ENCODE results near the gene ITPR1. TPM values are rescaled to one million over a fixed set of nuclear protein-coding genes. Genes with fewer than 3 reads are reported as not detected.

ITPR1 gene
- total RNA-seq, 4 donors from 2014 or later: 12.1 to 68.7 (median 25.6) TPM

GRCh38 chr3:4600493-4600892 lies 107.3 kb downstream of the ITPR1 start:
- intact Hi-C loops (cut with DNase I): no loop called here
- H3K9me3 ChIP-seq: no peaks in the 10 kb centered on the region
- WGBS, 2 donors: 63 to 77% methylated on average over 6 of the region's 6 CpGs
- TF ChIP-seq CTCF (IDR thresholded peaks at IDR 0.05) (no peak), POLR2A (IDR thresholded peaks at IDR 0.05) (no peak)
- H3K4me1 ChIP-seq: no peaks in the 10 kb centered on the region
- no peak overlapping the region for H3K4me3 ChIP-seq
- no peaks in the 10 kb centered on the region for H3K36me3 ChIP-seq
- H3K27me3 ChIP-seq: no peaks in the 10 kb centered on the region
- H3K27ac ChIP-seq: no peak overlapping the region
- DNase-seq: no peak

DNA sequence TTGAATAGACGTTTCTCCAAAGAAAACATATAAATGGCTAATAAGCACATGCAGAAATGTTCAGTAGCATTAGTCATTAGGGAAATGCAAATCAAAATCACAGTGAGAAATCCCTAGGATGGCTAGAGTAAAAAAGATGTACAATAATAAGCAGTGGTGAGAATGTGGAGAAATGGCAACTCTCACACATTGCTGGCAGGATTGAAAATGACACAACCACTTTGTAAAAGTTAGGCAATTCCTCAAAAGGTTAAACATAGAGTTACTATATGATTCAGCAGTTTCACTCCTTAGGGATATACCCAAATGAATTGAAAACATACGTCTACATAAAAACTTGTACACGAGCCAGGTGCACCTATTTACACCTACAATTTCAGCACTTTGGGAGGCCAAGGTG lies 108.7 kb downstream of the ITPR1 start:
- Histone ChIP-seq H3K9me3 (no peaks in the 10 kb centered on the region), H3K36me3 (no peaks in the 10 kb centered on the region), H3K27ac (no peak overlapping the region), H3K27me3 (no peaks in the 10 kb centered on the region), H3K4me3 (no peak overlapping the region), H3K4me1 (no peaks in the 10 kb centered on the region)
- no peak for TF ChIP-seq POLR2A (IDR thresholded peaks at IDR 0.05)
- DNase-seq: no peak
- 48 to 53% methylated on average over 3 of the region's 3 CpGs for WGBS, 2 donors
- intact Hi-C loops (cut with DNase I): no loop called here

- Histone ChIP-seq H3K4me3 (no peak overlapping the region), H3K27ac (no peak overlapping the region), H3K36me3 (no peaks in the 10 kb centered on the region), H3K4me1 (no peaks in the 10 kb centered on the region), H3K9me3 (no peaks in the 10 kb centered on the region), H3K27me3 (no peaks in the 10 kb centered on the region)
- no peak for TF ChIP-seq CTCF (IDR thresholded peaks at IDR 0.05)
- intact Hi-C loops (cut with DNase I): no loop called here
- DNase-seq: no peak
- 90 to 100% methylated on average over 2 to 5 of the region's 5 CpGs for WGBS, 2 donors
Measured at GRCh38 chr3:4604693-4605092, 111.5 kb downstream of the ITPR1 start.

DNA sequence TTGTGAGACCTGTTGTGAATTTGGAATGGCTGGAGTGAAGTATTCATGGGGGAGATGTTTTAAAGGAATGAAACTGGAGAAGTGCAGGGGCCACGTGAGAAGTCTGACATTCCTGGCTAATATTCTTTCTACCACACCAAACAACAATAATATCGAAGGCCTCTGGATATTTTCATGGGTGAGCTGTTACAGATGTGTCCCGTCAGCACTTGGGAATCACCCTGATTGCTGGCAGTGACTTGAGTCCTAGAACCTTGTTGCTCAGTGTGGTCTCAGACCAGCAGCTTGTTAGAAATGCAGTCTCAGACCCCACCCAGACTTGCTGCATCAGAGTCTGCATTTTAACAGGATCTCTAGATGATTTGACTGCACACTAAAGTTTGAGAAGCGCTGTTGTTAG lies 113.8 kb downstream of the ITPR1 start:
- Histone ChIP-seq H3K27ac (no peak overlapping the region), H3K4me1 (no peaks in the 10 kb centered on the region), H3K36me3 (no peaks in the 10 kb centered on the region), H3K4me3 (no peak overlapping the region), H3K9me3 (no peaks in the 10 kb centered on the region), H3K27me3 (no peaks in the 10 kb centered on the region)
- no peak for DNase-seq
- no peak for TF ChIP-seq POLR2A (IDR thresholded peaks at IDR 0.05)
- TF ChIP-seq CTCF (IDR thresholded peaks at IDR 0.05): no peak
- intact Hi-C loops (cut with DNase I): no loop called here
- 67 to 71% methylated on average over 4 of the region's 4 CpGs for WGBS, 2 donors

DNA sequence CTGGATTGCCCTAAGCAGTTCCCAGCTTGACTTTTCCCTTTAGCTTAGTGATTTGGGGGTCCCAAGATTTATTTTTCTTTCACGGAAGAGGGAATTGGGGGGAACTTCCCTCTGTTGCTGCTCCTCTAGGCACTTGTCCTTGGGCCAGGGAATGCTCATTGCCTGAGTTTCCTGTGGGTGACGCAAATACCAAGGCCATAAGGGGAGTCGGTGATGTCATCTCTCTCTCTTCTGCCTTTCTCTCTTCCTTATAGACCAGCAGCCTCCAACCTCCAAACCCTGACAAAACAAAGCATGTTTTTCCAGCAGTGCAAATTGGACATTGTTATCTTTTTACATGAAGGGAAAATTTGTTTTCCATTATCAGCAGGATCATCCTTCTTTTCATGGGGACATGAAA lies 120.2 kb downstream of the ITPR1 start:
- no peaks in the 10 kb centered on the region for H3K4me1 ChIP-seq
- H3K27me3 ChIP-seq: no peaks in the 10 kb centered on the region
- DNase-seq: no peak
- H3K36me3 ChIP-seq: no peaks in the 10 kb centered on the region
- no peak for TF ChIP-seq POLR2A (IDR thresholded peaks at IDR 0.05)
- no peak for TF ChIP-seq CTCF (IDR thresholded peaks at IDR 0.05)
- H3K9me3 ChIP-seq: no peaks in the 10 kb centered on the region
- no peak overlapping the region for H3K27ac ChIP-seq
- WGBS, 2 donors: 71 to 77% methylated on average over 3 of the region's 3 CpGs
- H3K4me3 ChIP-seq: no peak overlapping the region
- intact Hi-C loops (cut with DNase I): no loop called here

DNA sequence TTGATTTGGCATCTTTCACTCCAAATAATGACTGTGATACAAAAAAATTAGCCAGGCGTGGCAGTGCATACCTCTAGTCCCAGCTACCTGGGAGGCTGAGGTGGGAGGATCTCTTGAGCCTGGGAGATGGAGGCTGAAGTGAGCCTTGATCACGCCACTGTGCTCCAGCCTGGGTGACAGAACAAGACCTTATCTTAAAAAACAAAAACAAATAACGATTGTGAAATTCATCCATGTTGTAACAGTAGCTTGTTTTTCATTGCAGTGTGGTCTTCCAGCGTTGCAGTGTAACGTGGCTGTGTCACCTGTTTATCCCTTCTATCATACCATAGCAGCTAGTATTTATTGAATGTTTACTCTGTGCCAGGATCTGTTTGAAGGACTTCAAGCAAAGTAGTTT lies 120.9 kb downstream of the ITPR1 start:
- 85 to 87% methylated on average over 5 of the region's 5 CpGs for WGBS, 2 donors
- TF ChIP-seq POLR2A (IDR thresholded peaks at IDR 0.05) (no peak), CTCF (IDR thresholded peaks at IDR 0.05) (no peak)
- H3K4me3 ChIP-seq: no peak overlapping the region
- no peaks in the 10 kb centered on the region for H3K9me3 ChIP-seq
- DNase-seq: no peak
- H3K27ac ChIP-seq: no peak overlapping the region
- no peaks in the 10 kb centered on the region for H3K36me3 ChIP-seq
- intact Hi-C loops (cut with DNase I): no loop called here
- no peaks in the 10 kb centered on the region for H3K27me3 ChIP-seq
- no peaks in the 10 kb centered on the region for H3K4me1 ChIP-seq

Data from esophagus squamous epithelium (tissue), 5 donors.